ENCODE results near the gene USP28.

Gene USP28

DNA sequence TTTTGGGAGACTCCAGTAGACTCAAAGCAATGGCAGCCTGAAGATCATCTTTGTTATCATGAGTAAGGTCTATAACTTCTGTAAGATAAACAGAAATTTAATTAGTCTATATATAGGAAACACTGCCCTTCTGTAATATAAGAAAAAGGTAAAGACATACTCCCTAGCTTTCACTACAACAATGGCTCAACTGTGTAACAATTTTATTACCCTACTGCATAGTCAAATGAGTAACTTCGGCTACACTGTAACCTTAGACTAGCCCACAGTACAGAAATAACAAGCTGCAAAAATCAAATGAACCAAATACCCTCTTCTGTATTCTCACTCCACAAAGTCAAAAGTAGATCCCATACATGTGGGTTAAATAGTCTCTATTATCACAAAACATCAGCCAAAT is 33.7 kb downstream of the USP28 start:
- no peaks in the 10 kb centered on the region for H4K20me1 ChIP-seq (ENCODE audit: insufficient read depth)
- TF ChIP-seq, protein P1, sequence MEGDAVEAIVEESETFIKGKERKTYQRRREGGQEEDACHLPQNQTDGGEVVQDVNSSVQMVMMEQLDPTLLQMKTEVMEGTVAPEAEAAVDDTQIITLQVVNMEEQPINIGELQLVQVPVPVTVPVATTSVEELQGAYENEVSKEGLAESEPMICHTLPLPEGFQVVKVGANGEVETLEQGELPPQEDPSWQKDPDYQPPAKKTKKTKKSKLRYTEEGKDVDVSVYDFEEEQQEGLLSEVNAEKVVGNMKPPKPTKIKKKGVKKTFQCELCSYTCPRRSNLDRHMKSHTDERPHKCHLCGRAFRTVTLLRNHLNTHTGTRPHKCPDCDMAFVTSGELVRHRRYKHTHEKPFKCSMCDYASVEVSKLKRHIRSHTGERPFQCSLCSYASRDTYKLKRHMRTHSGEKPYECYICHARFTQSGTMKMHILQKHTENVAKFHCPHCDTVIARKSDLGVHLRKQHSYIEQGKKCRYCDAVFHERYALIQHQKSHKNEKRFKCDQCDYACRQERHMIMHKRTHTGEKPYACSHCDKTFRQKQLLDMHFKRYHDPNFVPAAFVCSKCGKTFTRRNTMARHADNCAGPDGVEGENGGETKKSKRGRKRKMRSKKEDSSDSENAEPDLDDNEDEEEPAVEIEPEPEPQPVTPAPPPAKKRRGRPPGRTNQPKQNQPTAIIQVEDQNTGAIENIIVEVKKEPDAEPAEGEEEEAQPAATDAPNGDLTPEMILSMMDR (conservative IDR thresholded peaks at IDR 0.05; ENCODE audit: low read depth, low read length) = no peak
- no peaks in the 10 kb centered on the region for H3K36me3 ChIP-seq (ENCODE audit: insufficient read depth)
- H3K79me2 ChIP-seq (ENCODE audit: insufficient read depth, low read depth) = no peaks in the 10 kb centered on the region
- H3K27me3 ChIP-seq (ENCODE audit: insufficient read depth, low read depth) = no peaks in the 10 kb centered on the region
- H3K9ac ChIP-seq = no peak overlapping the region
- peaks cover 21% of the 10 kb centered on the region for H3K4me1 ChIP-seq (ENCODE audit: low read depth, poor library complexity, severe bottlenecking)
- H3K27ac ChIP-seq = no peak overlapping the region
- no peak overlapping the region for H2AFZ ChIP-seq (ENCODE audit: low read depth)
- H3K4me2 ChIP-seq = peak overlapping the region; percentile 54
- H3K4me3 ChIP-seq (IDR thresholded peaks at IDR 0.05; ENCODE audit: insufficient read depth, low read depth, low read length) = no peak overlapping the region

DNA sequence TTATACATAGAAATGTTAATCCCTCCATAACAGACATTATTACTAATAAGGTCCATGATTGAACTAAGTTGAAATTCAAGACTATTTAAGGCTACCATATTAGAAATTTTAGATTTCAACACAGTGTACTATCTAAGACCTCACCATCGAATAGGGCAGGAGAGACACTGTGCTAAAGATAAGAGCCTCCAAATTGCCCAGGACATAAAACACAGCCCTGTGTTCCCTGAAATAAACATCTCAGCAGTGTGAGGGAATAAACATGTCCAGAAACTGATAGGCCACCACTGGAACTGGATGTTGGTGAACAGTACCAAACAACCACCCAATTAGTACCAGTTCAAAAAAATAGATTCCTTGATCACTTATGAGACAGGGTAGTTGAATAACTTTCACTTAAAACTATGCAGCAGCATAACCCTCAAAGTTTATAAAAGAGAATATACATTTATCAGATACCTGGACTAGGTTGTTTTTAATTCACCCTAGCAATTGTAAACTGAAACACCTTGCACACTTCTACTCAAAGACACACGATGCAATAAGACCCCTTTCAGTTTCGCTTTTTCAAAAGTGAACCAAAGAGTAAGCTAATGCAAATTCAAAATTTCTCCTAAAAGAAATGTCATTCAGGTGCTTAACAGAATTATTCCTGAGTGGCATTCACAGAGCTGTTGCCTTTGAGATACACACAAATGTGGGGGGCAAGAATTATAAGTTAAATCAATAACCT is 34.3 kb downstream of the USP28 start:
- no peaks in the 10 kb centered on the region for H4K20me1 ChIP-seq (ENCODE audit: insufficient read depth)
- H3K4me1 ChIP-seq (ENCODE audit: low read depth, poor library complexity, severe bottlenecking) = peaks cover 15% of the 10 kb centered on the region
- no peak overlapping the region for H3K9ac ChIP-seq
- H3K4me2 ChIP-seq = peak overlapping the region; percentile 54
- no peaks in the 10 kb centered on the region for H3K79me2 ChIP-seq (ENCODE audit: insufficient read depth, low read depth)
- TF ChIP-seq, protein P1 (conservative IDR thresholded peaks at IDR 0.05; ENCODE audit: low read depth, low read length) = no peak
- no peak overlapping the region for H3K4me3 ChIP-seq (IDR thresholded peaks at IDR 0.05; ENCODE audit: insufficient read depth, low read depth, low read length)
- H3K36me3 ChIP-seq (ENCODE audit: insufficient read depth) = no peaks in the 10 kb centered on the region
- no peaks in the 10 kb centered on the region for H3K27me3 ChIP-seq (ENCODE audit: insufficient read depth, low read depth)
- H2AFZ ChIP-seq (ENCODE audit: low read depth) = no peak overlapping the region
- H3K27ac ChIP-seq = no peak overlapping the region

DNA sequence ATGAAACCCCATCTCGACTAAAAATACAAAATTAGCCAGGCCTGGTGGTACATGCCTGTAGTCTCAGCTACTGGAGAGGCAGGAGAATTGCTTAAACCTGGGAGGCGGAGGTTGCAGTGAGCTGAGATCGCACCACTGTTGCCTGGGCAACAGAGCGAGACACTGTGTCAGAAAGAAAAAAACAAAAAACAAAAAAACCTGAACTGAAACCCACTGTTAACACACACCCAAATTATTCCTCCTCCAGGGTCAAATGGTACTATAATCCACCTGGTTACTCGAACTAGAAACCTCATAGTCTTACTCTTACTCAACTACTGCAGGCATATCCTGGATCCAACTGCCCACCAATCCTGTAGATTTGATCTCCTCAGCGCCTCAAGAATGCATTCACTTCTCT is 35.5 kb downstream of the USP28 start:
- no peaks in the 10 kb centered on the region for H3K79me2 ChIP-seq (ENCODE audit: insufficient read depth, low read depth)
- no peak overlapping the region for H3K4me3 ChIP-seq (IDR thresholded peaks at IDR 0.05; ENCODE audit: insufficient read depth, low read depth, low read length)
- no peaks in the 10 kb centered on the region for H4K20me1 ChIP-seq (ENCODE audit: insufficient read depth)
- no peak overlapping the region for H3K9ac ChIP-seq
- H3K36me3 ChIP-seq (ENCODE audit: insufficient read depth) = no peaks in the 10 kb centered on the region
- H3K27ac ChIP-seq = no peak overlapping the region
- H3K4me2 ChIP-seq = no peak overlapping the region
- no peaks in the 10 kb centered on the region for H3K27me3 ChIP-seq (ENCODE audit: insufficient read depth, low read depth)
- TF ChIP-seq, protein P1 (conservative IDR thresholded peaks at IDR 0.05; ENCODE audit: low read depth, low read length) = no peak
- H3K4me1 ChIP-seq (ENCODE audit: low read depth, poor library complexity, severe bottlenecking) = peaks cover 11% of the 10 kb centered on the region
- no peak overlapping the region for H2AFZ ChIP-seq (ENCODE audit: low read depth)

DNA sequence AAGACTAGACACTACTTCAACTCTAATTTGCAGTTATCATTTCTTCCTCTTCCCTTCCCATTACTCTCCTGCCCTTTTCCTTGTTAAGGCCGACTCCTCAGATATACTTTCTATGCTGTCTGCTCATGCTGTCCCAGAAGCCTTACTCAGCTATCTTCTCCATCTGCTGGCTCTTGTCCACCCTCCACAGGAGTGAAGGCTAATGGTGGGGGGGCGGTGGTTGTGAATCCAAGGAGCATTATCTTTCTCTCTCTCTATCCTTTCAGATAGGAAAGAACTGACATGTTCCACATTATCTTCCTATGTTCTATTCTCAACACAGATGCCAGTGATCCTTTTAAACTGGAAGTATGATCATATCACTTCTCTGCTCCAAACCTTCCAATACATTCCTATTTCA is 37.4 kb downstream of the USP28 start:
- Histone ChIP-seq H3K9ac (no peak overlapping the region), H3K27me3 (ENCODE audit: insufficient read depth, low read depth) (no peaks in the 10 kb centered on the region), H3K27ac (no peak overlapping the region), H3K36me3 (ENCODE audit: insufficient read depth) (no peaks in the 10 kb centered on the region), H4K20me1 (ENCODE audit: insufficient read depth) (no peaks in the 10 kb centered on the region), H3K4me1 (ENCODE audit: low read depth, poor library complexity, severe bottlenecking) (peaks cover 11% of the 10 kb centered on the region), H3K4me2 (no peak overlapping the region), H2AFZ (ENCODE audit: low read depth) (no peak overlapping the region), H3K79me2 (ENCODE audit: insufficient read depth, low read depth) (no peaks in the 10 kb centered on the region), H3K4me3 (IDR thresholded peaks at IDR 0.05; ENCODE audit: insufficient read depth, low read depth, low read length) (no peak overlapping the region)
- TF ChIP-seq, protein P1 (conservative IDR thresholded peaks at IDR 0.05; ENCODE audit: low read depth, low read length) = no peak
